IMR-90 (cell line): ENCODE measurements around the gene WNT6. TPM values are rescaled to one million over a fixed set of nuclear protein-coding genes. Genes with fewer than 3 reads are reported as not detected.

Experiments
- ATAC-seq: fragments of 200-7000 bp; cut with Tn5 transposase; 2 replicates; pipeline ENCODE4 v1.9.1; 2020; ENCODE audit warnings: low read depth, mild to moderate bottlenecking, moderate library complexity
- BruUV-seq: library from RNA; stranded (reverse); fragments of 400-500 nt; replicated peaks from 2 replicates; lab custom pipeline; 2021; lab: Mats Ljungman, UMichigan
- CTCF ChIA-PET: fragments of 300-600 bp; formaldehyde crosslinking; extraction: SDS; loops from one replicate; lab custom pipeline; 2021; ENCODE audit warnings: antibody characterized with exemption; lab: Yijun Ruan, JAX
- POLR2A ChIA-PET: fragments of 300-600 bp; sonication (Branson Sonifier 250); formaldehyde crosslinking; loops from one replicate; lab custom pipeline; 2022; ENCODE audit warnings: antibody characterized with exemption; ENCODE audit not compliant: unreplicated experiment; lab: Charles Lee
- DNase-seq: peaks from one replicate; pipeline ENCODE4 v3.0.0; 2013
- H2AFZ ChIP-seq: replicated peaks from 2 replicates; pipeline ENCODE3; 2013; ENCODE audit warnings: low read length, mild to moderate bottlenecking; ENCODE audit not compliant: poor library complexity
- H2AK5ac ChIP-seq: 2 replicates; pipeline ENCODE4 v1.6.1; 2013; ENCODE audit warnings: low read depth, low read length, inconsistent platforms
- H2AK9ac ChIP-seq: replicated peaks from 2 replicates; pipeline ENCODE3; 2013; ENCODE audit warnings: mild to moderate bottlenecking, low read depth, low read length, moderate library complexity; ENCODE audit not compliant: poor library complexity
- H2BK120ac ChIP-seq: 2 replicates; pipeline ENCODE4 v1.6.1; 2013; ENCODE audit warnings: low read depth, low read length, inconsistent platforms
- H2BK15ac ChIP-seq: 3 replicates; pipeline ENCODE4 v1.6.1; 2013; ENCODE audit warnings: low read depth, low read length, inconsistent platforms
- H2BK20ac ChIP-seq: 2 replicates; pipeline ENCODE4 v1.6.1; 2013; ENCODE audit warnings: low read depth, mild to moderate bottlenecking, inconsistent platforms, low read length, moderate library complexity
- H2BK5ac ChIP-seq: 2 replicates; pipeline ENCODE4 v1.6.1; 2013; ENCODE audit warnings: mild to moderate bottlenecking, low read depth, low read length, inconsistent platforms; ENCODE audit not compliant: poor library complexity, severe bottlenecking
- H3K14ac ChIP-seq: replicated peaks from 2 replicates; pipeline ENCODE4 v1.6.1; 2013; ENCODE audit warnings: low read depth, low read length, inconsistent platforms
- H3K18ac ChIP-seq: 2 replicates; pipeline ENCODE4 v1.6.1; 2013; ENCODE audit warnings: low read depth, low read length, control low read depth
- H3K23ac ChIP-seq: 2 replicates; pipeline ENCODE4 v1.6.1; 2013; ENCODE audit warnings: low read depth, low read length, inconsistent platforms
- H3K27ac ChIP-seq: 2 replicates; pipeline ENCODE4 v1.5.1; 2013; ENCODE audit warnings: mild to moderate bottlenecking, control low read depth, low read length; ENCODE audit not compliant: insufficient read depth
- H3K27me3 ChIP-seq: 2 replicates; pipeline ENCODE4 v1.6.1; 2013; ENCODE audit warnings: low read length; ENCODE audit not compliant: control insufficient read depth, insufficient read depth
- H3K36me3 ChIP-seq: 2 replicates; pipeline ENCODE4 v1.6.1; 2013; ENCODE audit warnings: low read length, mixed read lengths; ENCODE audit not compliant: control insufficient read depth, insufficient read depth
- H3K4ac ChIP-seq: 2 replicates; pipeline ENCODE4 v1.6.1; 2013; ENCODE audit warnings: low read depth, low read length, inconsistent platforms
- H3K4me1 ChIP-seq: 2 replicates; pipeline ENCODE4 v1.6.1; 2013; ENCODE audit warnings: low read length, mixed read lengths; ENCODE audit not compliant: control insufficient read depth, insufficient read depth
- H3K4me2 ChIP-seq: 2 replicates; pipeline ENCODE4 v1.6.1; 2013; ENCODE audit warnings: low read depth, mild to moderate bottlenecking, control low read depth, low read length, moderate library complexity
- H3K4me3 ChIP-seq: 2 replicates; pipeline ENCODE4 v1.5.1; 2013; ENCODE audit warnings: low read depth, mild to moderate bottlenecking, control low read depth, low read length, moderate library complexity; ENCODE audit not compliant: insufficient read depth
- H3K56ac ChIP-seq: 2 replicates; pipeline ENCODE4 v1.6.1; 2013; ENCODE audit warnings: low read length, inconsistent platforms; ENCODE audit not compliant: insufficient read depth; ENCODE audit errors: extremely low read depth
- H3K79me1 ChIP-seq, 2 experiments: 2 replicates each; pipeline ENCODE4 v1.6.1; 2013; ENCODE audit warnings: low read length in 2 of 2, inconsistent platforms in 1 of 2, low read depth in 1 of 2
- H3K9ac ChIP-seq: 2 replicates; pipeline ENCODE4 v1.6.1; 2013; ENCODE audit warnings: low read depth, low read length, control low read depth
- H3K9me1 ChIP-seq: 2 replicates; pipeline ENCODE4 v1.6.1; 2013; ENCODE audit warnings: low read length, inconsistent platforms; ENCODE audit not compliant: insufficient read depth
- H3K9me3 ChIP-seq: 2 replicates; pipeline ENCODE4 v1.6.1; 2013; ENCODE audit warnings: low read length; ENCODE audit not compliant: control insufficient read depth, insufficient read depth
- H4K20me1 ChIP-seq: 2 replicates; pipeline ENCODE4 v1.6.1; 2013; ENCODE audit warnings: low read length, inconsistent platforms; ENCODE audit not compliant: insufficient read depth
- H4K5ac ChIP-seq: 2 replicates; pipeline ENCODE4 v1.6.1; 2013; ENCODE audit warnings: mild to moderate bottlenecking, low read depth, low read length, control low read depth
- H4K8ac ChIP-seq, 2 experiments: 2 replicates each; pipeline ENCODE4 v1.6.1; 2013; ENCODE audit warnings: low read depth in 2 of 2, low read length in 2 of 2, control low read depth in 1 of 2, inconsistent platforms in 1 of 2
- H4K91ac ChIP-seq: 2 replicates; pipeline ENCODE4 v1.6.1; 2013; ENCODE audit warnings: low read depth, low read length, inconsistent platforms; ENCODE audit not compliant: insufficient read depth
- BHLHE40 ChIP-seq: fragments of 150-350 bp; IDR thresholded peaks from 2 replicates; pipeline ENCODE4 v1.6.1; 2016; ENCODE audit warnings: mild to moderate bottlenecking, low read depth, low read length
- CEBPB ChIP-seq: IDR thresholded peaks from 2 replicates; pipeline ENCODE4 v1.6.1; 2012; ENCODE audit warnings: low read depth, low read length, improper control_type of control experiment
- CHD1 ChIP-seq: IDR thresholded peaks from 2 replicates; pipeline ENCODE4 v1.6.1; 2012; ENCODE audit warnings: low read depth, low read length, improper control_type of control experiment
- FOS ChIP-seq: fragments of 150-350 bp; IDR thresholded peaks from 2 replicates; pipeline ENCODE4 v1.6.1; 2016; ENCODE audit warnings: low read depth, low read length
- MAFK ChIP-seq: IDR thresholded peaks from 2 replicates; pipeline ENCODE4 v1.6.1; 2012; ENCODE audit warnings: low read depth, low read length, improper control_type of control experiment
- MAZ ChIP-seq: IDR thresholded peaks from 2 replicates; pipeline ENCODE4 v1.6.1; 2012; ENCODE audit warnings: low read depth, mild to moderate bottlenecking, low read length, improper control_type of control experiment, moderate library complexity, borderline replicate concordance
- MXI1 ChIP-seq: IDR thresholded peaks from 2 replicates; pipeline ENCODE4 v1.6.1; 2012; ENCODE audit warnings: low read depth, mild to moderate bottlenecking, low read length, moderate library complexity, borderline replicate concordance
- NFE2L2 ChIP-seq: fragments of 150-350 bp; IDR thresholded peaks from 2 replicates; pipeline ENCODE4 v1.6.1; 2016; ENCODE audit warnings: low read depth, mild to moderate bottlenecking, low read length
- POLR2A ChIP-seq: IDR thresholded peaks from 2 replicates; pipeline ENCODE4 v1.6.1; 2012; ENCODE audit warnings: mild to moderate bottlenecking, low read depth, low read length
- RAD21 ChIP-seq: IDR thresholded peaks from 2 replicates; pipeline ENCODE4 v1.6.1; 2012; ENCODE audit warnings: low read length, improper control_type of control experiment
- RCOR1 ChIP-seq: IDR thresholded peaks from 2 replicates; pipeline ENCODE4 v1.6.1; 2012; ENCODE audit warnings: mild to moderate bottlenecking, low read length, improper control_type of control experiment; ENCODE audit not compliant: insufficient replicate concordance
- RFX5 ChIP-seq: IDR thresholded peaks from 2 replicates; pipeline ENCODE4 v1.8.0; 2012; ENCODE audit warnings: low read depth, mild to moderate bottlenecking, low read length, moderate library complexity
- SMC3 ChIP-seq: fragments of 150-350 bp; IDR thresholded peaks from 2 replicates; pipeline ENCODE4 v1.6.1; 2016; ENCODE audit warnings: low read depth, mild to moderate bottlenecking, antibody characterized with exemption, low read length, moderate library complexity
- WGBS, 2 experiments: methylation state at CpG; one replicate each; pipeline versions ENCODE4 v1.1.5 to v1.1.7; 2013; ENCODE audit warnings: missing lambda C conversion rate in 2 of 2; ENCODE audit not compliant: insufficient read length in 1 of 2; ENCODE audit errors: extremely low coverage in 2 of 2; 5-methylcytosine and 5-hydroxymethylcytosine counted together
- dilution Hi-C: fragments of 300-500 bp; cut with HindIII; formaldehyde crosslinking; loops from one replicate; pipeline ENCODE4 v1.14.3; 2018; ENCODE audit warnings: low sequenced_read_pairs; ENCODE audit not compliant: unreplicated experiment
- in situ Hi-C: fragments of 300-500 bp; cut with MboI; formaldehyde crosslinking; loops from 3 replicates; pipeline ENCODE4 v1.14.3; 2019; ENCODE audit warnings: low sequenced_read_pairs, inconsistent platforms, mixed read lengths
- intact Hi-C: fragments of 100-400 bp; cut with micrococcal nuclease; formaldehyde crosslinking; loops from 2 replicates; pipeline ENCODE4 v1.10.0; 2022
- polyA plus RNA-seq, 3 experiments: library from polyadenylated mRNA; depleted of rRNA; stranded (reverse); fragments of >200 nt; gene quantifications; 2 replicates each; pipeline ENCODE4 v1.2.3, GENCODE V29; 2012; ENCODE audit warnings: low replicate concordance in 1 of 3
- total RNA-seq: library from RNA; depleted of rRNA; stranded (reverse); fragments of >200 nt; gene quantifications from 2 replicates; pipeline ENCODE4 v1.2.3, GENCODE V29; 2012
- TF ChIP-seq, protein P1 (sequence below): fragments of 150-350 bp; IDR thresholded peaks from 2 replicates; pipeline ENCODE4 v1.6.1; 2016; ENCODE audit warnings: low read depth, mild to moderate bottlenecking, low read length, moderate library complexity, borderline replicate concordance
- TF ChIP-seq, protein P2 (sequence below): fragments of 150-350 bp; IDR thresholded peaks from 2 replicates; pipeline ENCODE4 v1.6.1; 2017; ENCODE audit warnings: mild to moderate bottlenecking, antibody characterized with exemption, low read length, low read depth
- TF ChIP-seq, protein P3 (sequence below): conservative IDR thresholded peaks from 2 replicates; pipeline ENCODE4 v1.5.1; 2012; ENCODE audit warnings: mild to moderate bottlenecking, low read depth, low read length, improper control_type of control experiment

The WNT6 gene
- total and polyA plus RNA-seq, 2 of the 4 experiments (the other 2 are of a cell fraction), result not detected

DNA sequence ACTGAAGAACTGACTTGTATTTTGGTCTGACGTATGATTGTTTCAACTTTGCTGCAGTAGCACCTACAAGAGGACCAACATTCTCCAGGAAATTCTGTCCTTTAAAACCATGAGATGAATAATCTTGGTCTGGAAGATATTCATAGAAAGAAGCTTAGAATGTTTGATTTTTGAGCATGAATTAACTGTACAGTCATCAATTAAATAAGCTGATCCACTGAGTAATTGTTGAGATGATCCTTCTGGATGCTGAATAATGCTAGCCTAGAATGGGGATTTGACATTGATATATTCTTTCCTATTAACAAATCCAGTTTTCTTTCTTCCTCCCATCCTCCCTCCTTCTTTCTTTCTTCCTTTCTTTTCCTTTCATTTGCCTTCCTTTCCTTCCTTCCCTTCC lies 60.9 kb downstream of the WNT6 start:
- H2BK15ac ChIP-seq, result no peak overlapping the region
- POLR2A ChIA-PET, result no interaction called here
- H3K9me3 ChIP-seq, result peaks cover 3% of the 10 kb centered on the region; the same call in 1 of the 2 replicates
- CTCF ChIA-PET, result no interaction called here
- intact Hi-C loops, result no loop called here
- H3K56ac ChIP-seq, result no peak overlapping the region
- H4K20me1 ChIP-seq, result no peaks in the 10 kb centered on the region
- no peaks in the 10 kb centered on the region for H3K9me1 ChIP-seq
- H2AFZ ChIP-seq, result no peak overlapping the region
- no peaks in the 10 kb centered on the region for H3K79me1 ChIP-seq
- no peak overlapping the region for H3K27ac ChIP-seq
- no peak overlapping the region for H3K4me2 ChIP-seq
- H3K23ac ChIP-seq, result no peak overlapping the region
- ATAC-seq, result no peak
- H4K5ac ChIP-seq, result no peak overlapping the region
- no TSS peak for BruUV-seq
- no peak overlapping the region for H3K18ac ChIP-seq
- TF ChIP-seq MAZ (no peak), CHD1 (no peak), NFE2L2 (no peak), POLR2A (no peak), SMC3 (no peak), RFX5 (no peak), RCOR1 (no peak), RAD21 (no peak), FOS (no peak), BHLHE40 (no peak), MXI1 (no peak), CEBPB (no peak), MAFK (no peak)
- TF ChIP-seq, protein P1, sequence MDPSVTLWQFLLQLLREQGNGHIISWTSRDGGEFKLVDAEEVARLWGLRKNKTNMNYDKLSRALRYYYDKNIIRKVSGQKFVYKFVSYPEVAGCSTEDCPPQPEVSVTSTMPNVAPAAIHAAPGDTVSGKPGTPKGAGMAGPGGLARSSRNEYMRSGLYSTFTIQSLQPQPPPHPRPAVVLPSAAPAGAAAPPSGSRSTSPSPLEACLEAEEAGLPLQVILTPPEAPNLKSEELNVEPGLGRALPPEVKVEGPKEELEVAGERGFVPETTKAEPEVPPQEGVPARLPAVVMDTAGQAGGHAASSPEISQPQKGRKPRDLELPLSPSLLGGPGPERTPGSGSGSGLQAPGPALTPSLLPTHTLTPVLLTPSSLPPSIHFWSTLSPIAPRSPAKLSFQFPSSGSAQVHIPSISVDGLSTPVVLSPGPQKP, result no peak
- TF ChIP-seq, protein P2, sequence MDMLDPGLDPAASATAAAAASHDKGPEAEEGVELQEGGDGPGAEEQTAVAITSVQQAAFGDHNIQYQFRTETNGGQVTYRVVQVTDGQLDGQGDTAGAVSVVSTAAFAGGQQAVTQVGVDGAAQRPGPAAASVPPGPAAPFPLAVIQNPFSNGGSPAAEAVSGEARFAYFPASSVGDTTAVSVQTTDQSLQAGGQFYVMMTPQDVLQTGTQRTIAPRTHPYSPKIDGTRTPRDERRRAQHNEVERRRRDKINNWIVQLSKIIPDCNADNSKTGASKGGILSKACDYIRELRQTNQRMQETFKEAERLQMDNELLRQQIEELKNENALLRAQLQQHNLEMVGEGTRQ, result no peak
- TF ChIP-seq, protein P3, sequence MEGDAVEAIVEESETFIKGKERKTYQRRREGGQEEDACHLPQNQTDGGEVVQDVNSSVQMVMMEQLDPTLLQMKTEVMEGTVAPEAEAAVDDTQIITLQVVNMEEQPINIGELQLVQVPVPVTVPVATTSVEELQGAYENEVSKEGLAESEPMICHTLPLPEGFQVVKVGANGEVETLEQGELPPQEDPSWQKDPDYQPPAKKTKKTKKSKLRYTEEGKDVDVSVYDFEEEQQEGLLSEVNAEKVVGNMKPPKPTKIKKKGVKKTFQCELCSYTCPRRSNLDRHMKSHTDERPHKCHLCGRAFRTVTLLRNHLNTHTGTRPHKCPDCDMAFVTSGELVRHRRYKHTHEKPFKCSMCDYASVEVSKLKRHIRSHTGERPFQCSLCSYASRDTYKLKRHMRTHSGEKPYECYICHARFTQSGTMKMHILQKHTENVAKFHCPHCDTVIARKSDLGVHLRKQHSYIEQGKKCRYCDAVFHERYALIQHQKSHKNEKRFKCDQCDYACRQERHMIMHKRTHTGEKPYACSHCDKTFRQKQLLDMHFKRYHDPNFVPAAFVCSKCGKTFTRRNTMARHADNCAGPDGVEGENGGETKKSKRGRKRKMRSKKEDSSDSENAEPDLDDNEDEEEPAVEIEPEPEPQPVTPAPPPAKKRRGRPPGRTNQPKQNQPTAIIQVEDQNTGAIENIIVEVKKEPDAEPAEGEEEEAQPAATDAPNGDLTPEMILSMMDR, result no peak
- DNase-seq, result no peak
- H3K4ac ChIP-seq, result no peak overlapping the region
- H4K91ac ChIP-seq, result no peak overlapping the region
- no peak overlapping the region for H4K8ac ChIP-seq
- in situ Hi-C loops, result no loop called here
- H3K9ac ChIP-seq, result no peak overlapping the region
- no peak overlapping the region for H3K4me3 ChIP-seq
- dilution Hi-C loops, result no loop called here
- H3K4me1 ChIP-seq, result no peaks in the 10 kb centered on the region
- H2AK5ac ChIP-seq, result no peak overlapping the region
- no peaks in the 10 kb centered on the region for H3K36me3 ChIP-seq
- no peak overlapping the region for H2BK20ac ChIP-seq
- no peak overlapping the region for H3K14ac ChIP-seq
- no CpG with 5 or more reads among the region's 1 CpG for WGBS, 2 experiments
- H2AK9ac ChIP-seq, result no peak overlapping the region
- H2BK5ac ChIP-seq, result no peak overlapping the region
- peaks cover 13% of the 10 kb centered on the region for H3K27me3 ChIP-seq
- no peak overlapping the region for H2BK120ac ChIP-seq
